Measurements from ENCODE around the gene AGPAT2.
"Not testable (repeated sequence)": the region's sequence is repeated elsewhere in the genome, so short reads cannot be mapped to it uniquely, and the experiment has no call there.

AGPAT2 gene

GRCh38 chr9:136720251-136720897 lies 33.1 kb upstream of the AGPAT2 start:
- DNase-seq (ENCODE audit: low read depth in 2 of 2), result no peak

GRCh38 chr9:136719195-136719880 lies 32.1 kb upstream of the AGPAT2 start:
- DNase-seq (ENCODE audit: low read depth in 2 of 2), result no peak

DNA sequence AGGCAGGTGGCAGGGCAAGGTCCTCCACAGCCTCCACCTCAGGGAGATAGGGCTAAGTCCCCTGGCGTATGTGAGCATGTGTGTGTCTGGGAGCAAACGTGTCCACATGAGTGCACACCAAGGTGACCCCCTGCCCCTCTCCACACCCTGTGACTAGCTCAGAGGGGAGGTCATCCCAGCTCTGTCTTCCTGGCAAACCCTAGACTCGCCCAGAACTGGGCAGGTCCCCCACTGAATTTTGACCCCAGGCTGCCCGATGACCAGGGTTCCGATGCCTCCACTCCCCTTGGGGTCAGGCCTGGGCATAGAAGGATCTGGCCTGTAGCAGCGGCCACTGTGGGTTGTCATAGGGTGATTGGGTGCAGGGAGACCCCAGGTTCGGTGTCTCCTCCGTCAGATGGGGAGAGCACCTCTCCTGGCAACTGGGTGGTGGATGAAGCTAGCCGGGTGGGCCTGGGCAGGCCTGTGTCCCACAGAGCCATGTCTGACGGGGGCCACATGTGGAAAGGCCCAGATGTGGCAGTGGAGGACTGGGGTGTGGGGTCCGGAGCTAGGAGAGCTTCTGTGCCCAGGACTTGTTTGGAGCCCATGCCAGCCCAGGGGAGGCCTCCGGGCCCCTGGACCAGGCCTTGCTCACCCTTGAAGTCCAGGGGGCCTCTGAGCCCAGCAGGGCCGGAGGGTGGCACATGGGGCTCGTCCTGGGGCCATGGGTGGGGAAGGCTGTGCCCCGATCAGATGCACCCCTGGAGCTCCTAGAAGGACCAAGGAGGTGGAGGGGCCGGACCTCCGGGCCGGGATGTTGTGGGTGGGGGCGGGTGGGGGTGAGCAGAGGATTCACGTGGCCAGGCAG lies 31.3 kb upstream of the AGPAT2 start:
- DNase-seq (ENCODE audit: low read depth in 2 of 2), result no peak

- no peak for DNase-seq (ENCODE audit: low read depth in 2 of 2)
Observed at GRCh38 chr9:136717399-136717798, 30.1 kb upstream of the AGPAT2 start.

- DNase-seq (ENCODE audit: low read depth in 2 of 2), result no peak
Observed at GRCh38 chr9:136714893-136715274, 27.6 kb upstream of the AGPAT2 start.

DNA sequence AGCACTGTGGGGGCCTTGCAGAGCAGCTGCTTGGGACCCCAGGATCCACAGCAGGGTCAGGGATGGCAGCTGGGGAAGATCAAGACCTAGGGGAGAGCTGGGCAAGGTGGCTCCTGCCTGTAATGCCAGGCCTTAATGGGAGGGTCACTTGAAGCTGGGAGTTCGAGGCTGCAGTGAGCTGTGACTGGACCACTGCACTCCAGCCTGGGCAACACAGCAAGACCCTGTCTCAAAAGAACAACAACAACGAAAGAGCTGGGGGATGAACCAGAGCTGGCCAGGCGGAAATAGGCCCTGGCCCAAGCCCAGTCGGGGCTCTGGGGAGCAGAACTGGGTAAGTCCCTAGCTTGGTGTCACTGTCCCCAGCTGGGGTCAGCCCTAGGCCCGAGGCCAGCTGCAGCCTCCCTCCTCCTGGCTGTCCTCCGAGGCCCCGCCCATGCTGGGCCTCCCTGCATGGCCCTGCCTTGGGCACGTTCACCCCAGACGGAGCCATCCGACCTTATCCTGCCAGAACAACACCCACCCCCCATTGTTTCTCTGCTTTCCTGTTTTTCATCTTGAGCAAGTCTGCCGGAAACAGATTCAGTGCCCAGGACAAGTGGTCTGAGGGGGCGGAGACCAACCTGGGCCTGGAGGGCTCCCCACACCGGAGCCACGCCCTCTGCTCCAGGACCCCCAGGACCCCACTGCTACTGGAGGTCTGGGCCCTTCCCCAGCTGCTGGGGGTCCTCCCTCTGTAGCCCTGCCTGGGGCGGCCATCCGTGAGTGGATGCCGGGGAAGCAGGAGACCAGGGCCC lies 27.0 kb upstream of the AGPAT2 start:
- no peak for DNase-seq (ENCODE audit: low read depth in 2 of 2)

GRCh38 chr9:136713550-136713949 lies 26.3 kb upstream of the AGPAT2 start:
- no peak for DNase-seq (ENCODE audit: low read depth in 2 of 2)

GRCh38 chr9:136712690-136713544 lies 25.7 kb upstream of the AGPAT2 start:
- DNase-seq (ENCODE audit: low read depth in 2 of 2), result no peak

GRCh38 chr9:136711751-136712689 lies 24.8 kb upstream of the AGPAT2 start, which contains the start of gene DIPK1B:
Gene DIPK1B, plus strand, starts transcription at chr9:136712572. Its CDS starts 94 bp downstream, at chr9:136712666.
- DNase-seq (ENCODE audit: low read depth in 2 of 2), result no peak

GRCh38 chr9:136711219-136711648 lies 24.0 kb upstream of the AGPAT2 start:
- DNase-seq (ENCODE audit: low read depth in 2 of 2), result not testable (repeated sequence)

DNA sequence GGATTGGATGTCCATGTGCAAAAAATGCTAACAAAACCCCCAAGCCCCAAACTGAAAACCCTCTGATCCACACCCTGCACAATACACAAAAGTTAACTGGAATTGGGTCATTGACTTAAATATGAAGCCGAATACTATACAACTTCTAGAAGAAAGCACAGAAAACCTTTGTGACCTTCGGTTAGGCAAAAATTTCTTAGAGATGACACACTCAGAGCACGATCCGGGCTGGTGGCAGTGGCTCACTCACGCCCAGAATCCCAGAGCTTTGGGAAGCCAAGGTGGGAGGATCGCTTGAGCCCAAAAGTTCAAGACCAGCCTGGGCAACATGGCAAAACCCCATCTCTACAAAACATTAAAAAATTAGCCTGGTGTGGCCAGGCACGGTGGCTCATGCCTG lies 23.3 kb upstream of the AGPAT2 start:
- no peak for DNase-seq (ENCODE audit: low read depth in 2 of 2)

DNA sequence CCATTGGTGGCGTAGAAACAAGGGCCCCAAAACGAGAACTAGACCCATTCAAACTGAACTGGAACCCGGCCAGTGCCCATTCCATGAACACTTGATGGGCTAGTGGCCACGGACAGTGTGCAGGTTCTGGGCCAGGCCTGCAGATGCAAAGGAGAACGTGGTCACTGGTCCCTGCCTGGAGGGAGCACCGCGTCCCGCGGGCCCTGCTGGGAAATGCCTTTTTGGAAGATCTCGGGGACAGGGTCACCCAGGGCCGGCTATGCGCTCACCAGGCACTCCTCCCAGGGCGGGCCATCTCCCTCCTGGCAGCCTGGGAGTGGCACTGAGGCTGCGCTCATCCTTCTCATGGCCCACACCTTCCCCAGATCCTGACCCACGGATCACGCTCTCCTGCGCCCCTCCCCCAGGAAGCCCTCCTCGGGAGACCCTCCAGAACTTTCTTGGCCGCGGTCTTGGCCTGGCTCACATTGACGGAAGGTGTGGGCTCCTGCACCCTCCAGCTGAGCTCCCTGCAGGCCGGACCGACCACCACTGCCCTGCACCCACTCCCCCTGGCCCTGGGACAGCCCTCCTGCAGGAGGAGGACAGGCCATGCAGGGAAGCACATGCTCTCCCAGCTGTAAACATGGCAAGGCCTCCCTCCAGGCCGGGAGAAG lies 22.3 kb upstream of the AGPAT2 start:
- DNase-seq (ENCODE audit: low read depth in 2 of 2), result no peak

GRCh38 chr9:136707849-136708517 lies 20.7 kb upstream of the AGPAT2 start:
- DNase-seq (ENCODE audit: low read depth in 2 of 2), result no peak

- no peak for DNase-seq (ENCODE audit: low read depth in 2 of 2)
Observed at GRCh38 chr9:136707011-136707410, 19.8 kb upstream of the AGPAT2 start.

GRCh38 chr9:136705564-136705963 lies 18.3 kb upstream of the AGPAT2 start:
- DNase-seq (ENCODE audit: low read depth in 2 of 2), result no peak

DNA sequence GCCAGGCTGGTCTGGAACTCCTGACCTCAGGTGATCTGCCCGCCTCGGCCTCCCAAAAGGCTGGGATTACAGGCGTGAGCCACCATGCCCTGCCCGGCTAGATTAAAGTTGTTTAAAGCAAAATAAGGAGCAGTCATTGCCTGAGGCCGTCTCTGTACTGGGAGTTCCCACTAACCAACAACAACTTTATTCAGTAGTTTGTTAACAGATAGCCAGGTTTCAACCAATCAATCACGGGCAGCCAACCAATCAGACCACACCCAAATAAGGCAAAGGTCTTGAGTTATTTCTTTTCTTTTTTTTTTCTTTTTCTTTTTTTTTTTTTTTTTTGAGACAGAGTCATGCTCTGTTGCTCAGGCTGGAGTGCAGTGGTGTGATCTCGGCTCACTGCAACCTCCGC lies 17.5 kb upstream of the AGPAT2 start:
- DNase-seq (ENCODE audit: low read depth in 2 of 2), result not testable (repeated sequence)

- no peak for DNase-seq (ENCODE audit: low read depth in 2 of 2)
Observed at GRCh38 chr9:136703276-136703860, 16.1 kb upstream of the AGPAT2 start.

- no peak for DNase-seq (ENCODE audit: low read depth in 2 of 2)
Observed at GRCh38 chr9:136701668-136702053, 14.4 kb upstream of the AGPAT2 start.
